Calu3 (cell line): ENCODE measurements around the gene MBNL3. TPM values are rescaled to one million over a fixed set of nuclear protein-coding genes. Genes with fewer than 3 reads are reported as not detected.

Experiments
- BruUV-seq: library from RNA; stranded (reverse); fragments of 400-500 nt; replicated peaks from 2 replicates; lab custom pipeline; 2021; lab: Mats Ljungman, UMichigan
- CTCF ChIA-PET: fragments of 300-600 bp; sonication (Branson Sonifier 250); formaldehyde crosslinking; loops from one replicate; lab custom pipeline; 2022; ENCODE audit warnings: antibody characterized with exemption; lab: Charles Lee
- DNase-seq: peaks from one replicate; pipeline ENCODE4 v3.0.0; 2022
- H3K27ac Mint-ChIP-seq: one replicate; pipeline ENCODE4 v1.8.0; 2022; ENCODE audit warnings: mixed read lengths; ENCODE audit not compliant: unreplicated experiment
- H3K27me3 Mint-ChIP-seq: one replicate; pipeline ENCODE4 v1.8.0; 2022; ENCODE audit warnings: mixed read lengths; ENCODE audit not compliant: unreplicated experiment
- H3K36me3 Mint-ChIP-seq: one replicate; pipeline ENCODE4 v1.8.0; 2022; ENCODE audit warnings: mild to moderate bottlenecking, moderate library complexity, mixed read lengths; ENCODE audit not compliant: insufficient read depth, unreplicated experiment
- H3K4me1 Mint-ChIP-seq: one replicate; pipeline ENCODE4 v1.8.0; 2022; ENCODE audit warnings: mild to moderate bottlenecking, low read depth, mixed read lengths; ENCODE audit not compliant: unreplicated experiment
- H3K4me3 Mint-ChIP-seq: one replicate; pipeline ENCODE4 v1.8.0; 2022; ENCODE audit warnings: mild to moderate bottlenecking, low read depth, moderate library complexity, mixed read lengths; ENCODE audit not compliant: unreplicated experiment
- H3K9me3 Mint-ChIP-seq: one replicate; pipeline ENCODE4 v1.8.0; 2022; ENCODE audit warnings: low read depth, mixed read lengths; ENCODE audit not compliant: unreplicated experiment
- CTCF ChIP-seq: fragments of 200-600 bp; IDR thresholded peaks from one replicate; pipeline ENCODE4 v1.8.0; 2022; ENCODE audit warnings: antibody characterized with exemption; ENCODE audit not compliant: unreplicated experiment
- intact Hi-C: fragments of 100-400 bp; cut with micrococcal nuclease; formaldehyde crosslinking; loops from one replicate; pipeline ENCODE4 v1.10.0; 2022; ENCODE audit not compliant: unreplicated experiment
- total RNA-seq: library from RNA; stranded (reverse); gene quantifications from 2 replicates; pipeline ENCODE4 v1.2.3, GENCODE V29; 2022

The MBNL3 gene
- total RNA-seq, 1 experiment from 2014 or later, result 18.9 TPM

GRCh38 chrX:132433551-132433950 lies 55.3 kb downstream of the MBNL3 start:
- Mint-ChIP-seq H3K36me3 (no peaks in the 10 kb centered on the region), H3K27ac (no peak overlapping the region), H3K4me1 (no peaks in the 10 kb centered on the region), H3K4me3 (no peak overlapping the region), H3K27me3 (no peaks in the 10 kb centered on the region), H3K9me3 (no peaks in the 10 kb centered on the region)
- intact Hi-C loops, result no loop called here
- BruUV-seq, result no TSS peak
- CTCF ChIA-PET, result no interaction called here
- TF ChIP-seq CTCF, result no peak
- DNase-seq, result no peak

GRCh38 chrX:132433001-132433400 lies 55.8 kb downstream of the MBNL3 start:
- no peak for TF ChIP-seq CTCF
- DNase-seq, result no peak
- H3K4me1 Mint-ChIP-seq, result no peaks in the 10 kb centered on the region
- no peak overlapping the region for H3K27ac Mint-ChIP-seq
- H3K4me3 Mint-ChIP-seq, result no peak overlapping the region
- CTCF ChIA-PET, result no interaction called here
- no TSS peak for BruUV-seq
- no peaks in the 10 kb centered on the region for H3K9me3 Mint-ChIP-seq
- intact Hi-C loops, result no loop called here
- H3K27me3 Mint-ChIP-seq, result no peaks in the 10 kb centered on the region
- H3K36me3 Mint-ChIP-seq, result no peaks in the 10 kb centered on the region

- H3K27ac Mint-ChIP-seq, result no peak overlapping the region
- H3K4me1 Mint-ChIP-seq, result peaks cover 11% of the 10 kb centered on the region
- no peaks in the 10 kb centered on the region for H3K27me3 Mint-ChIP-seq
- CTCF ChIA-PET, result no interaction called here
- H3K9me3 Mint-ChIP-seq, result no peaks in the 10 kb centered on the region
- intact Hi-C loops, result no loop called here
- no peaks in the 10 kb centered on the region for H3K36me3 Mint-ChIP-seq
- no peak for TF ChIP-seq CTCF
- H3K4me3 Mint-ChIP-seq, result no peak overlapping the region
- DNase-seq, result no peak
- BruUV-seq, result no TSS peak
Measured at GRCh38 chrX:132428896-132429295, 59.9 kb downstream of the MBNL3 start.

- no TSS peak for BruUV-seq
- H3K27ac Mint-ChIP-seq, result no peak overlapping the region
- no peak for DNase-seq
- H3K9me3 Mint-ChIP-seq, result no peaks in the 10 kb centered on the region
- no peak for TF ChIP-seq CTCF
- no peaks in the 10 kb centered on the region for H3K36me3 Mint-ChIP-seq
- CTCF ChIA-PET, result no interaction called here
- H3K4me1 Mint-ChIP-seq, result peaks cover 11% of the 10 kb centered on the region
- H3K27me3 Mint-ChIP-seq, result no peaks in the 10 kb centered on the region
- H3K4me3 Mint-ChIP-seq, result no peak overlapping the region
- intact Hi-C loops, result no loop called here
Measured at GRCh38 chrX:132426695-132427281, 62.0 kb downstream of the MBNL3 start.
